Caco-2 (cell line): Measurements from ENCODE around the gene RPH3AL. TPM values are rescaled to one million over a fixed set of nuclear protein-coding genes. Genes with fewer than 3 reads are reported as not detected.

Source experiments
- BruUV-seq: library from RNA; stranded (reverse); fragments of 400-500 nt; replicated peaks from 2 replicates; lab custom pipeline; 2021; lab: Mats Ljungman, UMichigan
- CTCF ChIA-PET: fragments of 300-600 bp; sonication (Branson Sonifier 250); formaldehyde crosslinking; loops from one replicate; lab custom pipeline; 2022; ENCODE audit warnings: antibody characterized with exemption; lab: Charles Lee
- POLR2A ChIA-PET: fragments of 300-600 bp; sonication (Branson Sonifier 250); formaldehyde crosslinking; loops from one replicate; lab custom pipeline; 2022; ENCODE audit warnings: antibody characterized with exemption; lab: Charles Lee
- DNase-seq, 2 experiments: peaks; one replicate each; pipeline versions ENCODE4 v3.0.0 to v3.0.0-alpha.2; 2020 to 2022
- H3K27me3 ChIP-seq: replicated peaks from 2 replicates; pipeline ENCODE4 v1.6.0; 2011; ENCODE audit warnings: low read length; ENCODE audit not compliant: control insufficient read depth, insufficient read depth
- H3K36me3 ChIP-seq: 2 replicates; pipeline ENCODE4 v1.5.1; 2011; ENCODE audit warnings: low read length; ENCODE audit not compliant: control insufficient read depth, insufficient read depth
- H3K4me1 ChIP-seq: fragments of 250-450 bp; sonication (Bioruptor Pico); 2 replicates; pipeline ENCODE4 v1.5.1; 2020; ENCODE audit warnings: mild to moderate bottlenecking
- H3K4me3 ChIP-seq: 2 replicates; pipeline ENCODE4 v1.5.1; 2011; ENCODE audit warnings: low read depth, mild to moderate bottlenecking, control low read depth, low read length
- H3K9me3 ChIP-seq: fragments of 250-450 bp; sonication (Bioruptor Pico); 2 replicates; pipeline ENCODE4 v1.5.1; 2020; ENCODE audit warnings: mild to moderate bottlenecking, moderate library complexity
- H3K27ac Mint-ChIP-seq: one replicate; pipeline ENCODE4 v1.8.0; 2022; ENCODE audit warnings: mixed read lengths; ENCODE audit not compliant: unreplicated experiment
- H3K27me3 Mint-ChIP-seq: one replicate; pipeline ENCODE4 v1.8.0; 2022; ENCODE audit warnings: mixed read lengths; ENCODE audit not compliant: insufficient read depth, unreplicated experiment
- H3K36me3 Mint-ChIP-seq: one replicate; pipeline ENCODE4 v1.8.0; 2022; ENCODE audit warnings: mild to moderate bottlenecking, mixed read lengths; ENCODE audit not compliant: insufficient read depth, unreplicated experiment
- H3K4me1 Mint-ChIP-seq: one replicate; pipeline ENCODE4 v1.8.0; 2022; ENCODE audit warnings: low read depth, mixed read lengths; ENCODE audit not compliant: unreplicated experiment
- H3K4me3 Mint-ChIP-seq: one replicate; pipeline ENCODE4 v1.8.0; 2022; ENCODE audit warnings: mild to moderate bottlenecking, moderate library complexity, mixed read lengths; ENCODE audit not compliant: unreplicated experiment
- H3K9me3 Mint-ChIP-seq: one replicate; pipeline ENCODE4 v1.8.0; 2022; ENCODE audit warnings: mixed read lengths; ENCODE audit not compliant: unreplicated experiment
- intact Hi-C: fragments of 100-400 bp; cut with micrococcal nuclease; formaldehyde crosslinking; loops from one replicate; pipeline ENCODE4 v1.10.0; 2022; ENCODE audit not compliant: unreplicated experiment
- total RNA-seq: library from RNA; stranded (reverse); gene quantifications from 2 replicates; pipeline ENCODE4 v1.2.3, GENCODE V29; 2022
- TF ChIP-seq, protein P1 (sequence below), 2 experiments: fragments of 200-600 bp in 1 of 2; IDR thresholded peaks; 1 replicate in 1 of 2; 2 replicates in 1 of 2; pipeline versions ENCODE4 v1.5.1 to v1.8.0; 2011 to 2022; ENCODE audit warnings: antibody characterized with exemption in 1 of 2, control low read depth in 1 of 2, inconsistent platforms in 1 of 2, low read depth in 1 of 2, low read length in 1 of 2, mild to moderate bottlenecking in 1 of 2, moderate library complexity in 1 of 2; ENCODE audit not compliant: insufficient read depth in 1 of 2, severe bottlenecking in 1 of 2, unreplicated experiment in 1 of 2

Gene RPH3AL
- total RNA-seq, 1 experiment from 2014 or later: 36.0 TPM

DNA sequence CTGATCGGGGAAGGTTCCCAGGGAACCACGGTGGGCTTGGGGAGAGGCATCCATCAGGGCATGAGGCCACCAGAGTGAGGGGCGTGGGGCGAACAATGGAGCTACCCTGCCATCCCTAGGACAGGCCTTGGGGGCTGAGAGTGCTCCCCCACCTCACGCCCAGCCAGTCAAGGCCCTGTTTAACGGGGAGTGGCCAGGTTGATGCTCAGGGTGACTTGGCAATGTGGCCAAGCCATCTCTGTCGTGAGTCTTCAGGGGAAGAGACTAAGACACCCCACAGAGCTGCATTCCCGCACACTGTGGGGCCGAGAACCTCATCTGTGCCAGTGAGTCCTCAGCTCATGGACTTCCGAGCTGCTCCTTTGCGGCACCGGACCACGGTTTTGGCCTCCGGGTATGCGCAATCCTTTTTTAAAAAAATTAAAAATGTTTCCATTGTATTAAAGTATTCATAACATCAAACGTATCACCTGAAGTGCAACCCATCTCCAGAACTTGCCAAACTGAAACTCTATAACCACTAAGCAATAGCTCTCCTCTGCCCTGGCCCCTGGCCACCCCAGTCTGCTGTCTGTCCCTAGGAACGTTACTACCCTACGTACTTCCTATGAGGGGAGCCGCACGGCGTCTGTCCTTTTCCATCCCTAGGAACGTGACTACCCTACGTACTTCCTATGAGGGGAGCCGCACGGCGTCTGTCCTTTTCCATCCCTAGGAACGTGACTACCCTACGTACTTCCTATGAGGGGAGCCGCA is 99.3 kb downstream of the RPH3AL start:
- ChIA-PET POLR2A (no interaction called here), CTCF (no interaction called here)
- H3K9me3 Mint-ChIP-seq: no peaks in the 10 kb centered on the region
- TF ChIP-seq, protein P1, sequence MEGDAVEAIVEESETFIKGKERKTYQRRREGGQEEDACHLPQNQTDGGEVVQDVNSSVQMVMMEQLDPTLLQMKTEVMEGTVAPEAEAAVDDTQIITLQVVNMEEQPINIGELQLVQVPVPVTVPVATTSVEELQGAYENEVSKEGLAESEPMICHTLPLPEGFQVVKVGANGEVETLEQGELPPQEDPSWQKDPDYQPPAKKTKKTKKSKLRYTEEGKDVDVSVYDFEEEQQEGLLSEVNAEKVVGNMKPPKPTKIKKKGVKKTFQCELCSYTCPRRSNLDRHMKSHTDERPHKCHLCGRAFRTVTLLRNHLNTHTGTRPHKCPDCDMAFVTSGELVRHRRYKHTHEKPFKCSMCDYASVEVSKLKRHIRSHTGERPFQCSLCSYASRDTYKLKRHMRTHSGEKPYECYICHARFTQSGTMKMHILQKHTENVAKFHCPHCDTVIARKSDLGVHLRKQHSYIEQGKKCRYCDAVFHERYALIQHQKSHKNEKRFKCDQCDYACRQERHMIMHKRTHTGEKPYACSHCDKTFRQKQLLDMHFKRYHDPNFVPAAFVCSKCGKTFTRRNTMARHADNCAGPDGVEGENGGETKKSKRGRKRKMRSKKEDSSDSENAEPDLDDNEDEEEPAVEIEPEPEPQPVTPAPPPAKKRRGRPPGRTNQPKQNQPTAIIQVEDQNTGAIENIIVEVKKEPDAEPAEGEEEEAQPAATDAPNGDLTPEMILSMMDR (IDR thresholded peaks at IDR 0.05; ENCODE audit: insufficient read depth in 1 of 2, low read depth in 1 of 2, low read length in 1 of 2, severe bottlenecking in 1 of 2, unreplicated experiment in 1 of 2): no peak
- H3K27ac Mint-ChIP-seq: no peak overlapping the region
- Histone ChIP-seq H3K4me3 (no peak overlapping the region), H3K36me3 (no peaks in the 10 kb centered on the region; the same call in 1 of the 2 replicates), H3K27me3 (no peaks in the 10 kb centered on the region), H3K4me1 (no peaks in the 10 kb centered on the region), H3K9me3 (no peaks in the 10 kb centered on the region)
- no peaks in the 10 kb centered on the region for H3K4me1 Mint-ChIP-seq
- intact Hi-C loops: no loop called here
- no peak for DNase-seq
- H3K36me3 Mint-ChIP-seq: no peaks in the 10 kb centered on the region
- H3K4me3 Mint-ChIP-seq: no peak overlapping the region
- no TSS peak for BruUV-seq
- H3K27me3 Mint-ChIP-seq: no peaks in the 10 kb centered on the region

DNA sequence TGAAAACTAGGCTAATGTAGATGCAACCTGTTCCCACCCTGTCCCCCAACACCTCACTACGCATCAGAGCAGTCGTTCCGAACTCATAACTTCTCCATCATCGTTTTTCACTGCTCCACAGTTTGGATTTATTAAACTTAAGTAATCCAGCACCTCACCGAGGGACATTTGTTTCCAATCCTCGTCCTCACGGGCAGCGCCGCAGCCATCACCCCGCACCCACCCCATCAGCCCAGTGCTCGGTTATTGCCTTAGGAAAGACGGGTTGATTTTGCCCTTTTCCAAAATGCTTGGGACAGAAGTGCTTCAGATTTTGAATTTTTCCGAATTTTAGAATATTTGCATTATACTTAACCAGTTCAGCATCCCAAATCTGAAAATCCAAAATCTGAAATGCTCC is 100.2 kb downstream of the RPH3AL start:
- no peak overlapping the region for H3K27ac Mint-ChIP-seq
- no peak overlapping the region for H3K4me3 ChIP-seq
- no peaks in the 10 kb centered on the region for H3K4me1 ChIP-seq
- H3K36me3 ChIP-seq: no peaks in the 10 kb centered on the region; the same call in 1 of the 2 replicates
- no peaks in the 10 kb centered on the region for H3K27me3 Mint-ChIP-seq
- intact Hi-C loops: no loop called here
- no peaks in the 10 kb centered on the region for H3K4me1 Mint-ChIP-seq
- no peaks in the 10 kb centered on the region for H3K9me3 ChIP-seq
- H3K9me3 Mint-ChIP-seq: no peaks in the 10 kb centered on the region
- no peaks in the 10 kb centered on the region for H3K27me3 ChIP-seq
- no peak for DNase-seq
- H3K36me3 Mint-ChIP-seq: no peaks in the 10 kb centered on the region
- TF ChIP-seq, protein P1 (IDR thresholded peaks at IDR 0.05; ENCODE audit: insufficient read depth in 1 of 2, low read depth in 1 of 2, low read length in 1 of 2, severe bottlenecking in 1 of 2, unreplicated experiment in 1 of 2): no peak
- CTCF ChIA-PET: no interaction called here
- BruUV-seq: no TSS peak
- H3K4me3 Mint-ChIP-seq: no peak overlapping the region
- POLR2A ChIA-PET: no interaction called here

DNA sequence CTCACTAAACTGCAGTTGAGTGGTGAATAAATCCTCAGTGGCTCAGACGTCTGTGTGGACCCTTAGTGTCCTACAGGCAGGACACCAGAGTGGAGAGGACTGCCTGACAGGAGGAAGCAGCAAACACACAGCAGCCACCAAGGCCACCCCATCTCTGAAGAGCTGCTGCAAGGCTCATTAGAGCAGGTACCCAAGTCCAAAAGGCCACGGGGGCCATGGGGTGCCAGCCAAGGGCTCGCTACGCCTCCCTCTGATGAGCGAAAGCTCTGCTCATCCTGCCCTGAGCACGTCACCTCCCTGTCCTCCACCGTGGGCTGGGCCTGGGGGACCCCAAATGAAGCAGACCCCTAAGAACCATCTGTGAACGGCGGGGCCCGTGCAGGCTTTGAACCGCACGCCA is 101.1 kb downstream of the RPH3AL start:
- Histone ChIP-seq H3K27me3 (no peaks in the 10 kb centered on the region), H3K9me3 (no peaks in the 10 kb centered on the region), H3K4me1 (no peaks in the 10 kb centered on the region), H3K4me3 (no peak overlapping the region), H3K36me3 (no peaks in the 10 kb centered on the region; the same call in 1 of the 2 replicates)
- TF ChIP-seq, protein P1 (IDR thresholded peaks at IDR 0.05; ENCODE audit: insufficient read depth in 1 of 2, low read depth in 1 of 2, low read length in 1 of 2, severe bottlenecking in 1 of 2, unreplicated experiment in 1 of 2): no peak
- no peaks in the 10 kb centered on the region for H3K9me3 Mint-ChIP-seq
- no peaks in the 10 kb centered on the region for H3K27me3 Mint-ChIP-seq
- H3K27ac Mint-ChIP-seq: no peak overlapping the region
- ChIA-PET CTCF (no interaction called here), POLR2A (no interaction called here)
- peak in 1 of 2 experiments; percentile 18 for DNase-seq
- BruUV-seq: no TSS peak
- no peak overlapping the region for H3K4me3 Mint-ChIP-seq
- H3K4me1 Mint-ChIP-seq: no peaks in the 10 kb centered on the region
- no peaks in the 10 kb centered on the region for H3K36me3 Mint-ChIP-seq
- intact Hi-C loops: no loop called here
